Measurements from ENCODE around the gene CFL2.

CFL2 gene

GRCh38 chr14:34710744-34711143 is 3.6 kb downstream of the CFL2 start:
- no peak overlapping the region for H3K4me3 ChIP-seq (replicated peaks; ENCODE audit: low read depth, low read length)
- no peaks in the 10 kb centered on the region for H3K27me3 ChIP-seq (replicated peaks; ENCODE audit: control insufficient read depth, insufficient read depth, low read length)
- no peak for DNase-seq (ENCODE audit: extremely low read depth, insufficient read length)
- no peaks in the 10 kb centered on the region for H3K36me3 ChIP-seq (ENCODE audit: control insufficient read depth, insufficient read depth, low read length)
- no peak for TF ChIP-seq CTCF (IDR thresholded peaks at IDR 0.05; ENCODE audit: insufficient read depth, low read length, poor library complexity, severe bottlenecking)

- TF ChIP-seq CTCF (IDR thresholded peaks at IDR 0.05; ENCODE audit: insufficient read depth, low read length, poor library complexity, severe bottlenecking), result no peak
- no peaks in the 10 kb centered on the region for H3K36me3 ChIP-seq (ENCODE audit: control insufficient read depth, insufficient read depth, low read length)
- DNase-seq (ENCODE audit: extremely low read depth, insufficient read length), result no peak
- H3K27me3 ChIP-seq (replicated peaks; ENCODE audit: control insufficient read depth, insufficient read depth, low read length), result no peaks in the 10 kb centered on the region
- H3K4me3 ChIP-seq (replicated peaks; ENCODE audit: low read depth, low read length), result no peak overlapping the region
Observed at GRCh38 chr14:34710006-34710405, 4.4 kb downstream of the CFL2 start.

- H3K4me3 ChIP-seq (replicated peaks; ENCODE audit: low read depth, low read length), result no peak overlapping the region
- no peak for DNase-seq (ENCODE audit: extremely low read depth, insufficient read length)
- TF ChIP-seq CTCF (IDR thresholded peaks at IDR 0.05; ENCODE audit: insufficient read depth, low read length, poor library complexity, severe bottlenecking), result no peak
- H3K36me3 ChIP-seq (ENCODE audit: control insufficient read depth, insufficient read depth, low read length), result no peaks in the 10 kb centered on the region
- no peaks in the 10 kb centered on the region for H3K27me3 ChIP-seq (replicated peaks; ENCODE audit: control insufficient read depth, insufficient read depth, low read length)
Observed at GRCh38 chr14:34707722-34708121, 6.7 kb downstream of the CFL2 start.

GRCh38 chr14:34701808-34702207 is 12.6 kb downstream of the CFL2 start:
- TF ChIP-seq CTCF (IDR thresholded peaks at IDR 0.05; ENCODE audit: insufficient read depth, low read length, poor library complexity, severe bottlenecking), result no peak
- Histone ChIP-seq H3K36me3 (ENCODE audit: control insufficient read depth, insufficient read depth, low read length) (no peaks in the 10 kb centered on the region), H3K4me3 (replicated peaks; ENCODE audit: low read depth, low read length) (no peak overlapping the region), H3K27me3 (replicated peaks; ENCODE audit: control insufficient read depth, insufficient read depth, low read length) (no peaks in the 10 kb centered on the region)
- DNase-seq (ENCODE audit: extremely low read depth, insufficient read length), result no peak

- Histone ChIP-seq H3K4me3 (replicated peaks; ENCODE audit: low read depth, low read length) (no peak overlapping the region), H3K36me3 (ENCODE audit: control insufficient read depth, insufficient read depth, low read length) (no peaks in the 10 kb centered on the region), H3K27me3 (replicated peaks; ENCODE audit: control insufficient read depth, insufficient read depth, low read length) (no peaks in the 10 kb centered on the region)
- TF ChIP-seq CTCF (IDR thresholded peaks at IDR 0.05; ENCODE audit: insufficient read depth, low read length, poor library complexity, severe bottlenecking), result no peak
- no peak for DNase-seq (ENCODE audit: extremely low read depth, insufficient read length)
Observed at GRCh38 chr14:34700622-34701130, 13.7 kb downstream of the CFL2 start.
